DND-41 (cell line): ENCODE results near the gene FAM161B.
"Not testable (repeated sequence)": the region's sequence is repeated elsewhere in the genome, so short reads cannot be mapped to it uniquely, and the experiment has no call there.

Experiments
- ATAC-seq: fragments of 200-7000 bp; cut with Tn5 transposase; 3 replicates; pipeline ENCODE4 v1.9.1; 2021; ENCODE audit warnings: low read depth; ENCODE audit not compliant: insufficient read depth
- DNase-seq: peaks from one replicate; pipeline ENCODE4 v3.0.0-alpha.2; 2020
- H2AFZ ChIP-seq: 2 replicates; pipeline ENCODE4 v1.6.0; 2012; ENCODE audit warnings: low read depth, low read length
- H3K27ac ChIP-seq: 2 replicates; pipeline ENCODE4 v1.5.1; 2012; ENCODE audit warnings: low read length, inconsistent platforms
- H3K27me3 ChIP-seq: fragments of 200-600 bp; sonication (generic); 2 replicates; pipeline ENCODE4 v1.6.0; 2012; ENCODE audit warnings: low read length, mild to moderate bottlenecking, inconsistent platforms; ENCODE audit not compliant: insufficient read depth, poor library complexity
- H3K36me3 ChIP-seq: 2 replicates; pipeline ENCODE4 v1.5.1; 2012; ENCODE audit warnings: low read length, inconsistent platforms; ENCODE audit not compliant: insufficient read depth
- H3K4me1 ChIP-seq: 2 replicates; pipeline ENCODE4 v1.5.1; 2012; ENCODE audit warnings: mild to moderate bottlenecking, low read length; ENCODE audit not compliant: insufficient read depth
- H3K4me2 ChIP-seq: 2 replicates; pipeline ENCODE4 v1.6.0; 2012; ENCODE audit warnings: mild to moderate bottlenecking, moderate library complexity, low read length, inconsistent platforms; ENCODE audit not compliant: insufficient read depth
- H3K4me3 ChIP-seq, 2 experiments: fragments of 200-600 bp in 1 of 2; shearing (Covaris generic) in 1 of 2; 2 replicates each; pipeline ENCODE4 v1.5.1; 2012 to 2016; ENCODE audit warnings: inconsistent platforms in 2 of 2, low read length in 2 of 2, mild to moderate bottlenecking in 2 of 2, low read depth in 1 of 2, moderate library complexity in 1 of 2
- H3K79me2 ChIP-seq: 2 replicates; pipeline ENCODE4 v1.6.0; 2012; ENCODE audit warnings: low read length, inconsistent platforms; ENCODE audit not compliant: insufficient read depth
- H3K9ac ChIP-seq: 2 replicates; pipeline ENCODE4 v1.6.0; 2012; ENCODE audit warnings: low read depth, mild to moderate bottlenecking, inconsistent platforms, low read length, moderate library complexity
- H3K9me3 ChIP-seq: 2 replicates; pipeline ENCODE4 v1.5.1; 2012; ENCODE audit warnings: low read length, moderate library complexity, mild to moderate bottlenecking, inconsistent platforms; ENCODE audit not compliant: insufficient read depth, severe bottlenecking
- H4K20me1 ChIP-seq: 2 replicates; pipeline ENCODE4 v1.6.0; 2012; ENCODE audit warnings: low read length; ENCODE audit not compliant: insufficient read depth
- CTCF ChIP-seq: IDR thresholded peaks from 2 replicates; pipeline ENCODE4 v1.5.1; 2012; ENCODE audit warnings: borderline replicate concordance, low read length, moderate library complexity, mild to moderate bottlenecking; ENCODE audit not compliant: poor library complexity, severe bottlenecking; ENCODE audit errors: extremely low read depth
- EZH2 ChIP-seq: IDR thresholded peaks from 3 replicates; pipeline ENCODE4 v1.6.1; 2012; ENCODE audit warnings: borderline replicate concordance, low read depth, mild to moderate bottlenecking, moderate library complexity, low read length, inconsistent platforms; ENCODE audit not compliant: severe bottlenecking

Gene FAM161B

GRCh38 chr14:73909681-73910080 is 40.2 kb downstream of the FAM161B start:
- Histone ChIP-seq H4K20me1 (no peaks in the 10 kb centered on the region), H3K9me3 (no peaks in the 10 kb centered on the region), H3K4me2 (no peak overlapping the region), H3K4me3 (no peak overlapping the region), H3K79me2 (peaks cover 19% of the 10 kb centered on the region), H3K27me3 (no peaks in the 10 kb centered on the region), H3K4me1 (no peaks in the 10 kb centered on the region), H3K36me3 (peaks cover 93% of the 10 kb centered on the region), H3K9ac (no peak overlapping the region), H3K27ac (no peak overlapping the region), H2AFZ (no peak overlapping the region)
- ATAC-seq: no peak
- DNase-seq: no peak
- no peak for TF ChIP-seq CTCF

DNA sequence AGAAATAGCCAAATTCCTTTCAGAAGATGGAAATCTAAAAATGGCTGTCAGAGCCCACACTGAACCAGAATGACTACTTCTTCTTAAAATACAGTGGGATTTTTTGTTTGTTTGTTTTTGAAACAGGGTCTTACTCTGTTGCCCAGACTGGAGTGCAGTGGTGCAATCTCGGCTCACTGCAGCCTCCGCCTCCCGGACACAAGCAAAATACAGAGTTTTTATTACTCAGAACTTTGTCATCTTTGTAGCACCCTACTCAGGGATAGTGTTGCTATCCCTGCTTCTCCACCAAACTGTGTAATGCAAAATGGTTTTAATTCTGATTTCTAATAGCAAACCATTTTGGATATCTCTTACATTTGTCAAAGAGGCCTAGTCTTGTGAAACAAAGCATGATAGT is 46.9 kb downstream of the FAM161B start:
- no peaks in the 10 kb centered on the region for H3K9me3 ChIP-seq
- no peaks in the 10 kb centered on the region for H3K4me1 ChIP-seq
- no peak overlapping the region for H2AFZ ChIP-seq
- peaks cover 6% of the 10 kb centered on the region; the same call in 1 of the 2 replicates for H3K79me2 ChIP-seq
- H3K9ac ChIP-seq: no peak overlapping the region
- no peak for TF ChIP-seq CTCF
- TF ChIP-seq EZH2: no peak
- no peak overlapping the region for H3K4me3 ChIP-seq
- no peak overlapping the region for H3K4me2 ChIP-seq
- H3K27ac ChIP-seq: no peak overlapping the region
- H4K20me1 ChIP-seq: no peaks in the 10 kb centered on the region
- no peaks in the 10 kb centered on the region for H3K27me3 ChIP-seq
- DNase-seq (no peak), ATAC-seq (no peak)
- peaks cover 85% of the 10 kb centered on the region for H3K36me3 ChIP-seq

GRCh38 chr14:73896521-73896920 is 53.4 kb downstream of the FAM161B start:
- Histone ChIP-seq H3K36me3 (peaks cover 90% of the 10 kb centered on the region), H3K4me3 (no peak overlapping the region), H4K20me1 (peaks cover 12% of the 10 kb centered on the region; the same call in 1 of the 2 replicates), H3K27me3 (no peaks in the 10 kb centered on the region), H2AFZ (no peak overlapping the region), H3K9me3 (no peaks in the 10 kb centered on the region), H3K4me1 (0 out of 2 replicates have a peak, but pooled peaks cover 2% of the 10 kb centered on the region), H3K4me2 (no peak overlapping the region), H3K79me2 (peaks cover 33% of the 10 kb centered on the region), H3K27ac (no peak overlapping the region), H3K9ac (no peak overlapping the region)
- no peak for DNase-seq
- no peak for TF ChIP-seq EZH2
- no peak for TF ChIP-seq CTCF
- no peak for ATAC-seq

- Histone ChIP-seq H3K4me2 (no peak overlapping the region), H4K20me1 (peaks cover 14% of the 10 kb centered on the region; the same call in 1 of the 2 replicates), H3K4me1 (0 out of 2 replicates have a peak, but pooled peaks cover 3% of the 10 kb centered on the region), H2AFZ (no peak overlapping the region), H3K9ac (no peak overlapping the region), H3K4me3 (no peak overlapping the region), H3K9me3 (no peaks in the 10 kb centered on the region), H3K27me3 (no peaks in the 10 kb centered on the region), H3K79me2 (peaks cover 35% of the 10 kb centered on the region), H3K36me3 (peaks cover 87% of the 10 kb centered on the region), H3K27ac (no peak overlapping the region)
- TF ChIP-seq EZH2: no peak
- TF ChIP-seq CTCF: no peak
- ATAC-seq: no peak
- no peak for DNase-seq
Observed at GRCh38 chr14:73895939-73896338, 54.0 kb downstream of the FAM161B start.

- not testable (repeated sequence) for H3K27ac ChIP-seq, H3K9me3 ChIP-seq, DNase-seq, H2AFZ ChIP-seq, H3K4me1 ChIP-seq, H3K4me3 ChIP-seq, ATAC-seq, H3K4me2 ChIP-seq, H3K9ac ChIP-seq, H3K27me3 ChIP-seq
- Histone ChIP-seq H3K36me3 (peaks cover 72% of the 10 kb centered on the region), H3K79me2 (peaks cover 50% of the 10 kb centered on the region), H4K20me1 (peaks cover 14% of the 10 kb centered on the region; the same call in 1 of the 2 replicates)
Observed at GRCh38 chr14:73894180-73894687, 55.7 kb downstream of the FAM161B start.
